Measurements from ENCODE around the gene CPNE5. TPM values are rescaled to one million over a fixed set of nuclear protein-coding genes. Genes with fewer than 3 reads are reported as not detected.

Gene CPNE5
- total RNA-seq, 4 donors from 2014 or later = 0.39 to 3.0 (median 1.4) TPM

GRCh38 chr6:36884610-36885009 lies 45.4 kb upstream of the CPNE5 start:
- Histone ChIP-seq H3K36me3 (no peaks in the 10 kb centered on the region), H3K4me1 (peaks cover 0 to 36% (median 15%) of the 10 kb centered on the region in 4 donors), H3K27me3 (no peaks in the 10 kb centered on the region), H3K27ac (no peak overlapping the region), H3K9me3 (no peaks in the 10 kb centered on the region), H3K4me3 (no peak overlapping the region)
- TF ChIP-seq EP300 (IDR thresholded peaks at IDR 0.05) = no peak
- TF ChIP-seq, protein P1, sequence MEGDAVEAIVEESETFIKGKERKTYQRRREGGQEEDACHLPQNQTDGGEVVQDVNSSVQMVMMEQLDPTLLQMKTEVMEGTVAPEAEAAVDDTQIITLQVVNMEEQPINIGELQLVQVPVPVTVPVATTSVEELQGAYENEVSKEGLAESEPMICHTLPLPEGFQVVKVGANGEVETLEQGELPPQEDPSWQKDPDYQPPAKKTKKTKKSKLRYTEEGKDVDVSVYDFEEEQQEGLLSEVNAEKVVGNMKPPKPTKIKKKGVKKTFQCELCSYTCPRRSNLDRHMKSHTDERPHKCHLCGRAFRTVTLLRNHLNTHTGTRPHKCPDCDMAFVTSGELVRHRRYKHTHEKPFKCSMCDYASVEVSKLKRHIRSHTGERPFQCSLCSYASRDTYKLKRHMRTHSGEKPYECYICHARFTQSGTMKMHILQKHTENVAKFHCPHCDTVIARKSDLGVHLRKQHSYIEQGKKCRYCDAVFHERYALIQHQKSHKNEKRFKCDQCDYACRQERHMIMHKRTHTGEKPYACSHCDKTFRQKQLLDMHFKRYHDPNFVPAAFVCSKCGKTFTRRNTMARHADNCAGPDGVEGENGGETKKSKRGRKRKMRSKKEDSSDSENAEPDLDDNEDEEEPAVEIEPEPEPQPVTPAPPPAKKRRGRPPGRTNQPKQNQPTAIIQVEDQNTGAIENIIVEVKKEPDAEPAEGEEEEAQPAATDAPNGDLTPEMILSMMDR (IDR thresholded peaks at IDR 0.05) = no peak
- TF ChIP-seq POLR2A (IDR thresholded peaks at IDR 0.05) = no peak
- DNase-seq (ENCODE audit: low spot score in 2 of 2) = no peak
- WGBS, 2 donors = 99% methylated on average over 3 of the region's 3 CpGs

GRCh38 chr6:36875250-36875633 lies 36.0 kb upstream of the CPNE5 start:
- DNase-seq (ENCODE audit: low spot score in 2 of 2) = no peak
- Histone ChIP-seq H3K9me3 (no peaks in the 10 kb centered on the region), H3K27ac (peak overlapping the region in 3 of 4 donors; percentile 88 to 92 (median 89)), H3K4me1 (peaks cover 0 to 23% (median 3%) of the 10 kb centered on the region in 4 donors), H3K4me3 (peak overlapping the region; percentile 67 to 97 (median 93)), H3K36me3 (peaks cover 0 to 9% (median 0%) of the 10 kb centered on the region in 3 donors), H3K27me3 (no peaks in the 10 kb centered on the region)
- no peak for TF ChIP-seq EP300 (IDR thresholded peaks at IDR 0.05)
- TF ChIP-seq, protein P1 (IDR thresholded peaks at IDR 0.05) = no peak
- no peak for TF ChIP-seq POLR2A (IDR thresholded peaks at IDR 0.05)
- WGBS, 2 donors = 32 to 38% methylated on average over 6 of the region's 6 CpGs

DNA sequence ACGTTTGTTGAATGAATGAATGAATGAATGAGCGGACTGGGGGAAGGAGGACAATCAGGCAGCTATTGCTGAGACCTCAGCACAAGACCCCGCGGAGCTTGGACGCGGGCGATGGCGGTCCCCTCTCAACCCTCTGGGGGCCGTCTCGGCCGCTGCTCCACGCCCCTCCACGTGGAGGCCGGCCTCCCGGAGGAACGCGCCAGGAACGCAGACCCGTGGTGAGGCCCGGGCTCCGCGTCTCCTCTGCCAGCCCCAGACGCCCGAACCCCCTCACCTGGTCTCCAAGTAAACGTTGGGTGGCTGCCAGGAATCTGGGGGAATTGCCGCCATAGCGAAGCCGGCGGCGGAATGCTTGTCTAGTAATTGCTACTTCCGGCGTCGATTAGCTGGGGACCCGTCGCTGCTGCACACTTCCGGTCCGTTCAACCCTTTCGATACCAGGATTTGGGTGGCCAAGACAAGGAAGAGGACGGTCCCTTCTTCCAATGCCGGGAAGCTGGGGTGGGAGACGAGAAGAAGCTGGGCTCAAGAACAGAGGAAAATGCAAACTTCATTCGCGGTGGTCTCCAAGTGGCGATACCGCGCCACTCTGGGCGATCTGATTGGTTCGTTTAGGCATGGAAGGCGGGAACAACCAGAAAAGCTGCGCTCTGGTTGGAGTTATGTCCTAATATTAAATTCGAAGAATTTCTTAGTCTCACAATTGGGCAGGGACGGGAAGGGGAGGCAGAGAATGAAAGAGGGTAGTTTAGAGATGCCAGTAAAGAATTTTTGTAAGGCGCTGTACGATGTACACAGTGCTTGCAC lies 35.4 kb upstream of the CPNE5 start, which contains the start of gene PPIL1:
PPIL1 (minus strand) TSS at position 361 of the 807 bp plus-strand sequence; CDS start at position 330, 31 bp downstream.
- H3K9me3 ChIP-seq = no peaks in the 10 kb centered on the region
- peaks cover 0 to 15% (median 0%) of the 10 kb centered on the region in 3 donors for H3K36me3 ChIP-seq
- peak; percentile 57 to 77 for DNase-seq (ENCODE audit: low spot score in 2 of 2)
- peak within 1 kb of the TSS; percentile 67 to 97 (median 93) for H3K4me3 ChIP-seq
- H3K4me1 ChIP-seq = peaks cover 0 to 23% (median 3%) of the 10 kb centered on the region in 4 donors
- H3K27ac ChIP-seq = peak within 1 kb of the TSS; percentile 70 to 92 (median 88)
- no peaks in the 10 kb centered on the region for H3K27me3 ChIP-seq
- WGBS, 2 donors = 0% methylated on average over 44 to 53 of the region's 54 CpGs
- peak in 1 of 2 donors; percentile 75 for TF ChIP-seq EP300 (IDR thresholded peaks at IDR 0.05)
- TF ChIP-seq, protein P1 (IDR thresholded peaks at IDR 0.05) = peak in 1 of 5 experiments; percentile 19
- TF ChIP-seq POLR2A (IDR thresholded peaks at IDR 0.05) = no peak

DNA sequence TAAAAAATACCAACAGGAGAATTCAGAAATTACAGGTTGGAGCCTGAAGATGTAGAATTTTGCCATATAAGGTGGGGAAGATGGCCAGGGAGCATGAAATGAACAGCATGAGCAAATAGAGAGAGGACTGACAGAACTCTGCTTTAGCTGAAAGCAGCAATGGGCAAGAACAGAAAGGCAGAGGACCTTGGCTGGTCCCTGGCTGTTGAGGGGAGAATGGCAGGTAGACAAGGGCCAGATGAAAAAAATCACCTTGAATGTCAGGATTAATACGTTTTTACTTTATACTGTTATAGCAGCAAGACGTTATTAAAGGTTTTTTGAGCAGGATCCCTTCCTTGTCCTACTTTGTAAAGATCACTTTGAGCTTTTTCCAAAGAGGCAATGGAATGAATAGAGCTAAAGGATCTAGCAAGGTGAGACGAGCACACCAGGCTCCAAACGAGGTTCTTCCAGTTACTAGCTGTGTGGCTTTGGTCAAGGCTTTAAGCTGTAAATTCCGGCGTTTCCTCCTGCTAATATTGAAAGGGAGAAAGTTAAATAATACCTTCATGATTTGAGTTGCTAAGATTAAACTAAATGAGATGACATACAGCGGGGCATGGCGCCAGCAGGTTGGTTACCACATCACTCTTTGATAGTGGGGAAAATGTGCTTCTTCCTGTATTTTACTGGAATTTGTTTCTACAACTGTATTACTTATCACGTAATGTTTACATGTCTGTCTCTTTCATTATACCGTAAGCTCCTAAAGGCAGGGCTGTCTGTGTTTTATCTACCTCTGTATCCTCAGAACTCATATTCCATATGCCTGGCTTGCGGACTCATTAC lies 34.6 kb upstream of the CPNE5 start:
- H3K4me3 ChIP-seq = peak overlapping the region; percentile 67 to 97 (median 93)
- peaks cover 0 to 21% (median 0%) of the 10 kb centered on the region in 3 donors for H3K36me3 ChIP-seq
- H3K9me3 ChIP-seq = no peaks in the 10 kb centered on the region
- TF ChIP-seq POLR2A (IDR thresholded peaks at IDR 0.05) (no peak), EP300 (IDR thresholded peaks at IDR 0.05) (no peak)
- TF ChIP-seq, protein P1 (IDR thresholded peaks at IDR 0.05) = no peak
- H3K27ac ChIP-seq = peak overlapping the region in 2 of 4 donors; percentile 88 to 92
- H3K27me3 ChIP-seq = no peaks in the 10 kb centered on the region
- H3K4me1 ChIP-seq = peaks cover 0 to 23% (median 3%) of the 10 kb centered on the region in 4 donors
- no peak for DNase-seq (ENCODE audit: low spot score in 2 of 2)
- 14 to 15% methylated on average over 11 of the region's 11 CpGs for WGBS, 2 donors
